Activated T-cell treated with anti-CD3 and anti-CD28 coated beads, Interleukin-2, amount 50 U/mL, for 72 hours (primary cell): ENCODE measurements around the gene TIMM21. TPM values are rescaled to one million over a fixed set of nuclear protein-coding genes. Genes with fewer than 3 reads are reported as not detected.

Source experiments
- ATAC-seq, 2 donors: fragments of 150-1000 bp; cut with Tn5 transposase; replicated peaks in 1 of 2; 2 replicates each; pipeline ENCODE4 v1.10.0; 2021; ENCODE audit warnings: moderate library complexity in 2 of 2, mild to moderate bottlenecking in 1 of 2
- DNase-seq, 2 donors: peaks; one replicate each; pipeline ENCODE4 v3.0.0; 2021 to 2022; ENCODE audit warnings: mixed read lengths in 1 of 2
- H3K27ac Mint-ChIP-seq: one replicate; pipeline ENCODE4 v1.8.0; 2022; ENCODE audit warnings: mild to moderate bottlenecking, moderate library complexity, mixed read lengths
- H3K27me3 Mint-ChIP-seq: one replicate; pipeline ENCODE4 v1.8.0; 2022; ENCODE audit warnings: low read depth, mixed read lengths
- H3K36me3 Mint-ChIP-seq, 2 donors: one replicate each; pipeline ENCODE4 v1.8.0; 2022; ENCODE audit warnings: mixed read lengths in 2 of 2, mild to moderate bottlenecking in 1 of 2; ENCODE audit not compliant: insufficient read depth in 2 of 2
- H3K4me1 Mint-ChIP-seq: one replicate; pipeline ENCODE4 v1.8.0; 2022; ENCODE audit warnings: low read depth, mixed read lengths
- H3K4me3 Mint-ChIP-seq, 2 donors: one replicate each; pipeline ENCODE4 v1.8.0; 2022; ENCODE audit warnings: mild to moderate bottlenecking in 2 of 2, mixed read lengths in 2 of 2, moderate library complexity in 2 of 2
- H3K9me3 Mint-ChIP-seq, 2 donors: one replicate each; pipeline ENCODE4 v1.8.0; 2022; ENCODE audit warnings: mixed read lengths in 2 of 2
- total RNA-seq, 2 donors: library from RNA; stranded (reverse); gene quantifications; one replicate each; pipeline ENCODE4 v1.2.3, GENCODE V29; 2022

Gene TIMM21
- total RNA-seq, 2 donors from 2014 or later, result 23.9 to 25.8 TPM

DNA sequence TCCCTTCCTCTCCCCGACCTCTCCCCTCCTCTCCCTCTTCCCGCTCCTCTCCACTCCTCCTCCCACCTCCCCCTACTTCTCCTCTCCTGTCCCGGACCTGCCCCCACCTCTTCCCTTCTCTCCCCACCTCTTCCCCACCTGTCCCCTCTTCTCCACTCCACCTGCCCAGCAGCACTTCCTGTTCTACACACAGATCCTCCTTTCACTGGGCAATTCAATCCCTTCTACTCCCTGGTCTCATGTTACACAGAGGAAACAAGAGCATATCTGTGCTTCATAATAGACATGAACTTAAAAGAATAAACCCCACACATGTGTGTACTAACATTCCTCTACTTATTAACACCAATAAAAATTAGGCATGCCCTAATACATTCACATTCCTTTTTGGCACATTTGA lies 34.8 kb downstream of the TIMM21 start:
- Mint-ChIP-seq H3K4me3 (no peak overlapping the region), H3K36me3 (no peaks in the 10 kb centered on the region), H3K9me3 (no peaks in the 10 kb centered on the region), H3K27ac (no peak overlapping the region), H3K27me3 (peaks cover 39% of the 10 kb centered on the region), H3K4me1 (no peaks in the 10 kb centered on the region)
- ATAC-seq (no peak), DNase-seq (no peak)

DNA sequence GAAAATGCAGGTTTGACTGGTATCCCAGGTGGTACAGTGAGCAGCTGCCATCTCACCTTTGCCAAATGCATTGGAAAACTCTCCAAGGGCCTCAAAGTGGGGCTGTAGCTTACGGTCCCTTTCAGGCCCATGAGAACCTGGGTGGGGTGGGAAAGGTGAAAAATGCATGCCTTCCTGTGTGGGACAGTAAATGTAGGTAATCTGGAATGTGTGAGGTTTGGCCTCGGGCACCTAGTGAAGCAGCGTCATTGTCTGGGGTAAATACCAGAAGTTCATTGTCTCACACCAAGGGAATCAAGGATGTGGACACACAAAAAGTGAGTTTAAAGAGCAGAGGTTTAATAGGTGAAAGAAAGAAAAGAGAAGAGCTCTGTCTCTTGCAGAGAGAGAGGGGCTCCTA lies 36.6 kb downstream of the TIMM21 start:
- no peak overlapping the region for H3K4me3 Mint-ChIP-seq
- no peaks in the 10 kb centered on the region for H3K36me3 Mint-ChIP-seq
- H3K9me3 Mint-ChIP-seq, result no peaks in the 10 kb centered on the region
- ATAC-seq (no peak), DNase-seq (no peak)
- H3K4me1 Mint-ChIP-seq, result no peaks in the 10 kb centered on the region
- H3K27me3 Mint-ChIP-seq, result peaks cover 34% of the 10 kb centered on the region
- H3K27ac Mint-ChIP-seq, result no peak overlapping the region

DNA sequence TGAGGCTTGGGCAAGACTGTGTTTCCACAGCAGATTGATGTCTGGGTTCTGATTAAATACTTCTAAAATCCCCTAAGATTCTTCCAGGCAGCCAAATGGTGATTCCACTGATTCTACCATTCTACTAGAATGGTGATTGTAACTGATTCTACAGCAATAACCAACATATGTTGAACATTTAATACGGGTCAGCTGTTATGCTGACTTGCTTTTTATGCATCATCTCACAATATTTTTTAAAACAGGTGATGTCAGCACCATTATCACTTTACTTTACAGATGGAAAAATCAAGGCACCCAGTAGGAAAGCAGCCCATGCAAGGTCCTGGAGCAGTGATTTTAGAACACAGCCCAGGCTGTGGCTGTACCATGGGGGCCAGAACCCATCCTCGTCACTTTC lies 37.5 kb downstream of the TIMM21 start:
- DNase-seq, result no peak
- no peak for ATAC-seq
- no peak overlapping the region for H3K4me3 Mint-ChIP-seq
- no peaks in the 10 kb centered on the region for H3K4me1 Mint-ChIP-seq
- peaks cover 35% of the 10 kb centered on the region for H3K27me3 Mint-ChIP-seq
- H3K36me3 Mint-ChIP-seq, result no peaks in the 10 kb centered on the region
- H3K27ac Mint-ChIP-seq, result no peak overlapping the region
- no peaks in the 10 kb centered on the region for H3K9me3 Mint-ChIP-seq

DNA sequence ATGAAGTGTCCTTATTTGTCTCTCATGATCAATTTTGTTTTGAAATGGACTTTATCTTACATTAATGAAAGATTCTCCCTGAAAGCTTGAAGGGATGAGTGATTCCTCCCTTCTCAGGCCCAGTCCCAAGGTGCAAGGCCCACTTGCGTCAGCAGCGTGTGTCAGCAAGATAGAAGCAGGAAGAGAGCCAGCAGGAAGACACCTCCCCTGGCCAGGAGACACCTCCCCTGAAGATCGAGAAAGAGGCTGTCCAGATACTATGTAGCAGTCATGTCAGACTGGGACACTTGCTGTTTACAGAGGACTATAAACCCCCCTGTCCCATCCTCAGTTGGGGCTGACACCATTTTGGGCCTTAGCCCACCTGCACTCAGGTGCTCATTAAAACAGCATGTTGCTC lies 38.3 kb downstream of the TIMM21 start:
- Mint-ChIP-seq H3K27ac (no peak overlapping the region), H3K4me3 (no peak overlapping the region), H3K4me1 (no peaks in the 10 kb centered on the region), H3K27me3 (peaks cover 43% of the 10 kb centered on the region), H3K9me3 (no peaks in the 10 kb centered on the region), H3K36me3 (no peaks in the 10 kb centered on the region)
- no peak for DNase-seq
- ATAC-seq, result no peak

DNA sequence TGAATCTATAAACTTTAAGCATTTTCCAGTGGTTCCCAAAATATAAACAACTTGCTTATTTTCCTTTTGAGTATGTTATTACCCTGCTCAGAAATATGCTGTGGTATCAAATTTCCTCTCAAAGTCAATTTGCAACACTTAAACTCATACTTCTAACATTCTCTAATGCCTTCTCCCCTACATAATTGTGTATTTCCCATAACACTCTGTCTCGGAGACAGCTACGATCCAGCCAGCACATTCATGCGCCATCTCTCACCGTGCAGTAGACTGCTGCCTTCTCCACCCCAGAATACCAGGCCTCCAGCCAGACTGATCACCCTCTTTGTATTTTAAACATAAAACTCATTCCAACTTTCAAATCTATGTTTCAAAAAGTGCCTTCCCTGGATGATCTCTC lies 41.8 kb downstream of the TIMM21 start:
- no peak for DNase-seq
- ATAC-seq, result no peak
- Mint-ChIP-seq H3K36me3 (no peaks in the 10 kb centered on the region), H3K4me1 (no peaks in the 10 kb centered on the region), H3K4me3 (no peak overlapping the region), H3K27ac (no peak overlapping the region), H3K9me3 (no peaks in the 10 kb centered on the region), H3K27me3 (peaks cover 37% of the 10 kb centered on the region)

DNA sequence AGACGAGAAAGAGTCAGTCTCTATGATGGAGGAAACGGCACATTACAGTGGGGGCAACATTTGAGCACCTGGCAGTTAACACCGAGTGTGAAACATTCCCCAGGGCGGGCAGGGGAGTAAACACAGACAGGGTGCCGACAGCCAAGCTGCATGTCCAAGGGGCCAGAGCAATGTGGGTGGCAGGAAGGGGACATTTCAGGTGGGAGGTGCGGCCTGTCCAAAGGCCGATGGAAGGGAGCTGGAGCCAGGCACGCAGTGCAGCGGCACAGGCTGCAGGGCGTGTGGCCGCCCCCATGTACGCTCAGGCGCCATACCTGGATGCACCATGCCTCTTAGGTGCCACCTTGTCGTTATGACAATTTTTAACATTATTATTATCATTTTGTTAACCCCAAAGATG lies 43.3 kb downstream of the TIMM21 start:
- no peaks in the 10 kb centered on the region for H3K9me3 Mint-ChIP-seq
- H3K36me3 Mint-ChIP-seq, result no peaks in the 10 kb centered on the region
- no peak overlapping the region for H3K27ac Mint-ChIP-seq
- H3K27me3 Mint-ChIP-seq, result peaks cover 31% of the 10 kb centered on the region
- DNase-seq, result no peak
- peaks cover 6% of the 10 kb centered on the region for H3K4me1 Mint-ChIP-seq
- no peak overlapping the region for H3K4me3 Mint-ChIP-seq
- no peak for ATAC-seq

DNA sequence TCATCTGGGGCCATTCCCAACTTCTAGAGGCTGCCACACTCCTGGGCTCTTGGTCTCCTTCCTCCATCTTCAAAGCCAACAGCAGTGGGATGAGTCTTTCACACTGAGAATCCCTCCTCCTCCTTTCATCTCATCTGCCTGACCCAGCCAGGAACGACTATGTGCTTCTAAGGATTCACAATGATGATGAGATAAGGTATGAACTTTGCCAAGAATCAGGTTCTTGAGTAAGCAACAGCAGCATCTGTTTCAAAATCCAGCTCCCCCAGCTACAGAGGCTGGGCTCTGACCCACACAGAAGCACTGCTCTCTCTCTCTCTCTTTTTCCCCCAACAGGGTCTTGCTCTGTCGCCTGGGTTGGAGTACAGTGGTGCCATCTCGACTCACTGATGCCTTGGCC lies 46.4 kb downstream of the TIMM21 start:
- Mint-ChIP-seq H3K9me3 (no peaks in the 10 kb centered on the region), H3K4me3 (no peak overlapping the region), H3K27ac (no peak overlapping the region), H3K27me3 (peaks cover 29% of the 10 kb centered on the region), H3K4me1 (peaks cover 6% of the 10 kb centered on the region), H3K36me3 (no peaks in the 10 kb centered on the region)
- no peak for ATAC-seq
- no peak for DNase-seq

DNA sequence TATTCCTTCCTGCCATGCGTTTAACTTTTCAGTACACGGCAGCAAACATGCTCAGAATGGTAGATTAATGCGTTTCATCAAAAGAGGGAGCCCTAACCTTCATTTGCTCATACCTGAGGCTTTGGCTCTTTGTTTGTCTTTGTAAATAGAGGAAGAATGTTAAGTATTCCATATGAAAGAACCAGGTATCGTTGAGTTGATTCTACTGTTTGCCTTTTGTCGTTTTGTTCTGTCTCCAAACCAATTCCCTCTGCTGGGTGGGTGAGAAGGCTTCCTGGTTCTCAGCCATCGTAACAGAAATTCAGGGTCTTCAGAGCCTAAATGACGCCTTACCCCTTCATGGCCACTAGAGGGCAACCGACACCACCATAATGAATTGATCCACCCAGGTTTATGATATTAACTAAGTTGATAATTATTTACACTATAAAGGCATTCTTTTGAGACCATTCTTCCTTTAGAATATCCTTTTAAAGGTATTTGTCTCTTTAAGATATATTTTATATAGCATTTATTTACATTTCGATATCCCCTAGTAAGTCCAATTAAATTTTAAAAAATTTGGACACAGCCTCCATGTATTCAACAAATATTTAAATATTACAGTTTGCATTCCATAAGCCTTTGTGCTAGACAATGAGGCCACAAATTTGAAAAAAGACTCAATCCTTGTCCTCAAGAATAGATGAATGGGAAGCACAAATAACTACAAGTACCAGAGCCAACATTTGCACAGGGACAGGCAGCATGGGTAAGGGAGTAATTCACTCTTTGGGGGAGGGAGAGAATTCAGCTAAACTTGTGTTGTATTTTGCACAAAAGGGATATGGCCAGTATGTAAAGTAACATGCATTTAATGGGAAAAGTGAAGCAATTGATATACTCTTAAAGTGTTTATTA lies 48.1 kb downstream of the TIMM21 start:
- DNase-seq (peak; percentile 29 to 44), ATAC-seq (peak; percentile 78 to 87)
- Mint-ChIP-seq H3K27ac (peak overlapping the region; percentile 23), H3K27me3 (peaks cover 15% of the 10 kb centered on the region), H3K9me3 (no peaks in the 10 kb centered on the region), H3K4me1 (peaks cover 6% of the 10 kb centered on the region), H3K4me3 (peak overlapping the region; percentile 75 to 85), H3K36me3 (no peaks in the 10 kb centered on the region)

DNA sequence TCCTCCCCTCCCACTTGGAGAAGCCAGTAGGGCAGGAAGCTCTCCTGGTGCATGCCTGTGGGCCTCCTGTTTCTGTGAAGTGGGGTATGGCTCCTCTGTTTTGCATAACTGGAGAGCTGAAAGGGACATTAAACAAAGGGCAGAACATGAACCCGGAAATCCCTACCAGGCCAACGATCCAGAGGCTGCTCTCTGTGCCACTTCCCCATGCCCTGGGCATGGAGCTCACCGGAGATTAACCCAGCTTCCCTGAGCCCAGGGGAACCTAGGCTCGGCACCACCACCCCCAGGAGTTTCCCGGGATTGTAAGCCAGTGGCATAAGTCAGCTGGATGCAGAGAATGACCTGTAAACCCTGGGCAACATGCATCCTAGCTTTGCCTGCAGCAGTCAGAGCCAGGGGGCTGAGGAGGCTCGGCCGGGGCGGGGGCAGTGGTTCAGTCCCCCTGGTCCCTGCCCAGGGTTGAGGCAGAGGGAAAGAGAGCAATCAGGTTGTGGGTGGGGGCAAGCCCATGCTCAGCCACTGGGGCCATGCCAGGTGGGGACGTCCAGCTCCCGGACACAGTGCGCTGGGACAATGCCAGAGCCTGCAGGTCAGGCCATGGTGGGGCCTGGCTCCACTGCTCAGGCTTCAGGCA lies 49.5 kb downstream of the TIMM21 start:
- no peaks in the 10 kb centered on the region for H3K9me3 Mint-ChIP-seq
- DNase-seq (no peak), ATAC-seq (no peak)
- H3K36me3 Mint-ChIP-seq, result no peaks in the 10 kb centered on the region
- H3K27me3 Mint-ChIP-seq, result peaks cover 13% of the 10 kb centered on the region
- peaks cover 6% of the 10 kb centered on the region for H3K4me1 Mint-ChIP-seq
- H3K4me3 Mint-ChIP-seq, result no peak overlapping the region
- H3K27ac Mint-ChIP-seq, result no peak overlapping the region

DNA sequence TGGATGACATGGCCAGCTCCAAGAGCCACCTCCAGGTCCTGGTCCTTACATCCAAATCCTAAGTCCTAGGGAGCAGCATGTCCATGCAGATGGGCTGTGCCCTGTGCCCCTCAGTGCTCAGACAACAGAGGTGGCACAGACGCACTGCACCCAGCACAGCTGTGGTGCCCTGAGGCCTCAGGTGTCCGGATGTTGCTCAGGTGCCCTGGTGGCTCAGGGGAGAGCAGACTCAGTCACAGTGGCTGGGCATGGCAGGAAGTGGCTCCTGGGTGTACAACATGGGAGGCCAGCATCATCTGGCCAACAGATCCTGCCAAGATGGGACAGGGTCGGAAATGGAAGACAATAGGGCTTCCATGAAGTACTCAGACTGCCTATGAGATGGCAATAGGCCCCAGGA lies 50.1 kb downstream of the TIMM21 start:
- H3K4me1 Mint-ChIP-seq, result peaks cover 6% of the 10 kb centered on the region
- no peaks in the 10 kb centered on the region for H3K36me3 Mint-ChIP-seq
- H3K27ac Mint-ChIP-seq, result no peak overlapping the region
- DNase-seq, result no peak
- H3K27me3 Mint-ChIP-seq, result peaks cover 13% of the 10 kb centered on the region
- no peaks in the 10 kb centered on the region for H3K9me3 Mint-ChIP-seq
- no peak for ATAC-seq
- H3K4me3 Mint-ChIP-seq, result no peak overlapping the region

DNA sequence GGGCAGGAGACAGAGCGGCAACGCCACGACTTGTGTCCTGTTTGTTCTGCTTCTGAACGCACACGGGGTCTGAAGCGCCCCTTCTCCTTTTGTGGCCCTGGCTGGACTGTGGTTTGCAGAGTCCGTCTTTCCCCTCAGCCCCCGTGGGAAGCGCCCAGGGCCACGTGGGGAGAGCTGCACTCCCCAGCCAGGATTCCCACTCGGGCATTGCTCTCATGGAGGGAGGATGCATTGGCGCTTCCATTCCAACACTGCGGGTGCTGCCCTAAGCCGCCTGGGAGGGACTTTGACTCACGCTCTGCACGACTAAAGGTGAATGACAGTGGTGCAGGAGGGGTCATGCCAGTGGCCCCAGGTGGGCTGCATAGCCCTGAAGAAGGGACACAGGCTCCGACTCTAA lies 52.5 kb downstream of the TIMM21 start:
- Mint-ChIP-seq H3K4me1 (peaks cover 6% of the 10 kb centered on the region), H3K27me3 (no peaks in the 10 kb centered on the region), H3K4me3 (no peak overlapping the region), H3K27ac (no peak overlapping the region), H3K9me3 (no peaks in the 10 kb centered on the region), H3K36me3 (no peaks in the 10 kb centered on the region)
- ATAC-seq (no peak), DNase-seq (no peak)

DNA sequence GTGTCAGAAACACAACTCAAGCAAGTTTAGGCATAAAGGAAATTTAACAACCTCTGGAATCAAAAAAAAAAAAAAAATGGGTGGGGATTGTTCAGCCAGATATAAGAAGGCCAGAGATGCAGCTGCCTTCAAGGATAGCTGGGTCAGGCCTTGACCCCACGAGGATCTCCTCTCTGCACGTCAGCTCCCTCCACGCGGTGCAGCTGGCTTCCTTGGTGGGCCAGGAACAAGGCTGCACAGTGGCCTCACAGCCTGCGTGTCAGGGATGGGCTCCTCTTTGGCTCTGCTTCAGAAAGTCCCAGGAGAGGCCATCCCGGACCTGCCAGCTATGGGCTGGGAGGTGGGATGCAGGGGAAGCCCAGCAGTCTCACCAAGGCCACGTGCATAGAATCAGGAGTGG lies 55.5 kb downstream of the TIMM21 start:
- no peak overlapping the region for H3K4me3 Mint-ChIP-seq
- H3K27me3 Mint-ChIP-seq, result no peaks in the 10 kb centered on the region
- no peaks in the 10 kb centered on the region for H3K4me1 Mint-ChIP-seq
- H3K36me3 Mint-ChIP-seq, result no peaks in the 10 kb centered on the region
- DNase-seq (no peak), ATAC-seq (peak in 1 of 2 donors; percentile 29)
- H3K9me3 Mint-ChIP-seq, result no peaks in the 10 kb centered on the region
- no peak overlapping the region for H3K27ac Mint-ChIP-seq

DNA sequence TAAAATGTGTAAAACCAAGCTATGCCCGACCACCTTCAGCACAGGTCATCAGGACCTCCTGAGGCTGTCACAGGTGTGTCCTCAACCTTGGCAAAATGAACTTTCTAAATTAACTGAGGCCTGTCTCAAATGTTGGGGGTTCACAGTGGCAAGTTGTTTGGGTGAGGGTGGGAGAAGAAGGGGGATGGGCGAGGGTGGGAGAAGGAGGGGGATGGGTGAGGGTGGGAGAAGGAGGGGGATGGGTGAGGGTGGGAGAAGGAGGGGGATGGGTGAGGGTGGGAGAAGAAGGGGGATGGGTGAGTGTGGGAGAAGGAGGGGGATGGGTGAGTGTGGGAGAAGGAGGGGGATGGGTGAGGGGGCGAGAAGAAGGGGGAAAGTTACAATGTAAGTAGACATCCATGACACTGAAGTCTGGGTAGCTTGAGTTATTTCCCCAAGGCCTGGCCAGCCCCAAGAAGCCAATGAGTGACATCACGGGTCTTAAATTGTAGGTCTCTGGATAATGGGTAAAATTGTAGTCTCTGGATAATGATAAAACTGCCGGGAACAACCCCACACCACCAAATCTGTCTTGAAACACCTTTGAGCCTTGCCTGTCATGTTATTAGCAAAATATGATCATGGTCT lies 56.3 kb downstream of the TIMM21 start:
- H3K4me1 Mint-ChIP-seq, result no peaks in the 10 kb centered on the region
- H3K27ac Mint-ChIP-seq, result no peak overlapping the region
- ATAC-seq, result no peak
- no peak overlapping the region for H3K4me3 Mint-ChIP-seq
- no peaks in the 10 kb centered on the region for H3K9me3 Mint-ChIP-seq
- H3K27me3 Mint-ChIP-seq, result no peaks in the 10 kb centered on the region
- no peak for DNase-seq
- H3K36me3 Mint-ChIP-seq, result no peaks in the 10 kb centered on the region
